Right cardiac atrium (tissue), 5 donors: ENCODE results near the gene MET. TPM values are rescaled to one million over a fixed set of nuclear protein-coding genes. Genes with fewer than 3 reads are reported as not detected.
"Not testable (repeated sequence)": the region's sequence is repeated elsewhere in the genome, so short reads cannot be mapped to it uniquely, and the experiment has no call there.

Source experiments
- ATAC-seq, 2 donors: fragments of 200-7000 bp; cut with Tn5 transposase; one replicate each; pipeline versions ENCODE4 v1.8.0 to v1.9.1; 2020; ENCODE audit warnings: moderate library complexity in 2 of 2, mild to moderate bottlenecking in 1 of 2
- DNase-seq, 3 donors: peaks; one replicate each; pipeline ENCODE4 v3.0.0-alpha.2; 2020
- H3K27ac ChIP-seq: one replicate; pipeline ENCODE4 v1.5.1; 2013; ENCODE audit warnings: mild to moderate bottlenecking, low read length, control low read depth, moderate library complexity
- H3K27me3 ChIP-seq: one replicate; pipeline ENCODE4 v1.6.1; 2013; ENCODE audit not compliant: control insufficient read depth, insufficient read depth
- H3K4me1 ChIP-seq: one replicate; pipeline ENCODE4 v1.6.1; 2013; ENCODE audit warnings: low read length; ENCODE audit not compliant: control insufficient read depth, insufficient read depth
- H3K4me3 ChIP-seq: one replicate; pipeline ENCODE4 v1.5.1; 2013; ENCODE audit warnings: low read length, control low read depth
- H3K9me3 ChIP-seq: one replicate; pipeline ENCODE4 v1.6.1; 2013; ENCODE audit warnings: low read length; ENCODE audit not compliant: control insufficient read depth
- WGBS: extraction: QIAGEN DNeasy Blood & Tissue Kit; methylation state at CpG from one replicate; pipeline ENCODE4 v1.1.7; 2013; 5-methylcytosine and 5-hydroxymethylcytosine counted together
- intact Hi-C, 4 donors: fragments of 100-400 bp; cut with DNase I; formaldehyde crosslinking; loops; one replicate each; pipeline versions ENCODE4 v1.11.0 to v1.14.0; 2022 to 2023
- polyA plus RNA-seq: library from polyadenylated mRNA; stranded (reverse); fragments of 200-250 nt; gene quantifications from one replicate; pipeline ENCODE4 v1.2.3, GENCODE V29; 2013
- total RNA-seq, 4 donors: library from RNA; stranded (reverse); fragmentation: NEBNext Ultra II Directional; extraction: Animal tissue kit (Norgen Biotek cat#: 25700); gene quantifications; one replicate each; pipeline ENCODE4 v1.2.1, GENCODE V29; 2021
- donor health status: healthy with polysubstance abuse.
- donor health status: DM: no; HTN: yes; CAD: no.
- donor health status: DM: no; HTN: no; CAD: no.
- donor health status: DM: no; HTN: yes; CAD: no; lungs with severe emphysema.
- donor health status: DM: yes; HTN: yes; CAD: no.

MET gene
- total and polyA plus RNA-seq, 5 donors: 4.1 to 20.0 (median 13.3) TPM

DNA sequence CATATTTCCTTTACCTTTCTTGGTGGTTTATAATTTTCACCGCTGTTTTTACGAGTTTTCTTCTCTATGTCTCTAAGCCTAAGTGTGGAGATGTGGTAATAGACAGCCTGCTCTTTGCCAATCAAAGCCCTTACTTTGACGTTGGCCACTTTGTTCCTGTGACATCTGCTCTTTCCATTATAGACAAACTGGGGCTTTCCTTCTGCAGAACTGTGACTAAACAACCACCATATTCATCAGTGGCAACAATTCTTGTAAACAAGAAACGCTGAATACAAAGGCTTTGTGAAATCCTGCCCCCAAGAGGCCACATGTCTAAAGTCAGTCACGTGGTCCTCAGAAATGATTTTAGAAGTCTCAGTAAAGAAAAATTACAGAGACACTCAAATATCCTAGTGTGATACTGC, 130.8 kb downstream of the MET start:
- H3K27ac ChIP-seq: no peak overlapping the region
- 41% methylated on average over 5 of the region's 5 CpGs for WGBS
- ATAC-seq: no peak

DNA sequence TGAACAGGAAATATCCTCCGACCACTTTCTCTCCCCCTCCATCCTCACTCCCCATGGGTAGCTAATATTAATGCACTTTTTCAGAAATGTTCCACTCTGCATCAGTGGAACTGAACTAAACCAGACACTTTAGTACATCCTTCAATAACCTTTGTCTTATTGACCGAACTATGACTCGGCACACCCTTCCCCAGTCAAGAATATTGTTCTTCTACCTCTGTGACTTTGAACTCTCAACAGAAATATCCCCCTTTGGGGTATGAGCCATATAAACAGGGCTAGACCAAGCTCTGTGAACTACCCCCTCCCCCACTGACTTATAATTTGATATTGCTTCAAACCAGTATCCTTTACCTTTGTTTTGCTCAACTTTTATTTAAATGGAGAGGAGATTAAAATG, 132.5 kb downstream of the MET start:
- H3K4me1 ChIP-seq: no peaks in the 10 kb centered on the region
- no peak for DNase-seq
- H3K27ac ChIP-seq: no peak overlapping the region
- no peak overlapping the region for H3K4me3 ChIP-seq
- no peaks in the 10 kb centered on the region for H3K9me3 ChIP-seq
- 87% methylated on average over 3 of the region's 3 CpGs for WGBS
- intact Hi-C loops: loop anchor here in 2 of 4 donors (10.0 kb wide), 2 partner anchors 130 to 540 kb away; partner anchors contain the start of gene MET (in 1 of the 2)
- no peaks in the 10 kb centered on the region for H3K27me3 ChIP-seq
- ATAC-seq: no peak

More for the DNA sequence above, 130.8 kb downstream of the MET start:
- no peaks in the 10 kb centered on the region for H3K27me3 ChIP-seq
- DNase-seq: no peak
- no peaks in the 10 kb centered on the region for H3K4me1 ChIP-seq
- intact Hi-C loops: loop anchor here in 2 of 4 donors (10.0 kb wide), 2 partner anchors 128 to 538 kb away; partner anchors contain the start of gene MET (in 1 of the 2)
- H3K4me3 ChIP-seq: no peak overlapping the region
- H3K9me3 ChIP-seq: no peaks in the 10 kb centered on the region

- 46% methylated on average over 7 of the region's 7 CpGs for WGBS
- ATAC-seq (peak; percentile 72 to 78), DNase-seq (peak in 1 of 3 donors; percentile 50)
- no peak overlapping the region for H3K4me3 ChIP-seq
- no peak overlapping the region for H3K27ac ChIP-seq
- H3K27me3 ChIP-seq: no peaks in the 10 kb centered on the region
- no peaks in the 10 kb centered on the region for H3K4me1 ChIP-seq
- intact Hi-C loops: loop anchor here (5.0 to 10.0 kb wide), 4 partner anchors 130 to 540 kb away; partner anchors contain the start of gene MET (in 1 of the 4)
- no peaks in the 10 kb centered on the region for H3K9me3 ChIP-seq
These were observed 133.1 kb downstream of the MET start for GRCh38 chr7:116805100-116805544.

DNA sequence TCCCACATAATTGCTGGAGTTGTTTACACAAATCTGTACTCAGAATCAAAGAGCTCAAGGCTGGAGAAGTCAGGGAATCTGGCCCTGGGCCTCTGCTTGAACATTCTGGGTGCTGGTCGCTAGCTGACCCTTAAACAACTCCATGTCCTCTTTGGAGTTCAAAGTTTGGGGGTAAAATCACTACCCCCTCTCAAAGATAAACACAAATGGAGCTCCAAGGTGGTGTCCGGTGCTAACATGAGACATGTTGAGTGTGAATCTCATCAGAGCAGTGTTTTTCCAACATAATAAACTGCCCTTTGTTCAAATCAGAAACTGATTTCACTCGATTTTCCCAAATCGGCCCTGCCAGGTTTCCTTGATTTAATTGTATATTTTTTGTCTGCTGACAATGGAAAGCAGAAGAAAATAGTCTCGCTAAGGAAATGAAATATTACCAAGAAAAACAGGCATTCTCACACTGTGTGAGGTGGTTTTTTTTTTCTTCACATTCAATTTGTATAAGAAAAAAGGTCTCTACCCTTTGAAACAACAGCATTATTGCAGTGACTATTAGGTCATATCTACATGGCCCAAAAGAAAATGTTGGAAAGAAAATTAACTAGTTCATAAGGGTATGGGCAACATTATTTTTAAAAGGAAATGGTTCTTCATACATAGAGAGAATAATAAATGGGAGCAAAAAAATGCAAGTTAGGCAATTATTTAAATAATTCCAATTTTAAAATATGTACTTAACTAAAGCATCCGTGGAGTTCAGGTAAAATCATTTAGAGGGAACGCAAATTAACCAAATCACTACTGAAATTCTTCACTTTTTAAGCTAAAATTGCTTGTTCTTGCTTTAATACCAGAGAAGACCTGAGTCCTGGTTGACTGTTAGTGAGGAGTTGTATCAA, 134.3 kb downstream of the MET start:
- no peaks in the 10 kb centered on the region for H3K27me3 ChIP-seq
- H3K27ac ChIP-seq: no peak overlapping the region
- WGBS: 85% methylated on average over 7 of the region's 7 CpGs
- H3K4me1 ChIP-seq: no peaks in the 10 kb centered on the region
- DNase-seq (no peak), ATAC-seq (no peak)
- intact Hi-C loops: loop anchor here (5.0 to 10.0 kb wide), 4 partner anchors 131 to 541 kb away; partner anchors contain the start of gene MET (in 1 of the 4)
- H3K4me3 ChIP-seq: no peak overlapping the region
- no peaks in the 10 kb centered on the region for H3K9me3 ChIP-seq

GRCh38 chr7:116807011-116807560, 135.1 kb downstream of the MET start:
- H3K27ac ChIP-seq: no peak overlapping the region
- H3K27me3 ChIP-seq: no peaks in the 10 kb centered on the region
- WGBS: 84% methylated on average over 3 of the region's 3 CpGs
- ATAC-seq (no peak), DNase-seq (no peak)
- no peaks in the 10 kb centered on the region for H3K9me3 ChIP-seq
- H3K4me1 ChIP-seq: no peaks in the 10 kb centered on the region
- H3K4me3 ChIP-seq: no peak overlapping the region
- intact Hi-C loops: loop anchor here (5.0 to 10.0 kb wide), 4 partner anchors 132 to 542 kb away; partner anchors contain the start of gene MET (in 1 of the 4)

DNA sequence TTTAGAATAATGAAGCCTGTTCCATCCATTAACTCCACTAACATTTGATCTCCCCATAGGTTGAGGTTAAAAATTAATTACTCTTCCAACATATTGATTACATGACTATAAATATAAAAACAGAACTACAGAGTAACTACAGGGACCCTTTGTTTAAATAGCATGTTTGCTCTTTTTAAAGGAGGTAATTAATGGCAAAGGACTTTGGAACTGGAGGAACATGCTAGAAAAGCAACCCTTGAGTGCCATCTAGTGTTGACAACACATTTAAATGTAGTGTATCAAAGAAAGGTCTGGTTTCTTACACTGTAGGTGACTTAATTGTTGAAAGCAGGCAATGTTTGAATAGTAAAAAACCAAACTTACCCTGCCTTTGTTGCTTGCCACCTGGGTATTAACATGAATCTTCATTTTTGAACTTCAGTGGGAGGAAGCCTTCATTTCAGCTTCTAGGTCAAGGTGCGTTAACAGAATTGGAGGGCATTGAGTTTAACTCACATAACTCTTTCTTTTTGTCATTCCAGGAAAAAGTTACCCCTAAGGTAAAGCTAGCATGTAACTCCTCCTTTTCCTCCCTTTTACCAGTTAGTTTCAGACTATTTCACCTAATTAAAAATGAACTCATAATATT, 137.8 kb downstream of the MET start:
- DNase-seq (no peak), ATAC-seq (peak; percentile 71 to 77)
- Histone ChIP-seq H3K4me3 (no peak overlapping the region), H3K4me1 (no peaks in the 10 kb centered on the region), H3K27ac (no peak overlapping the region), H3K27me3 (no peaks in the 10 kb centered on the region), H3K9me3 (no peaks in the 10 kb centered on the region)
- intact Hi-C loops: loop anchor here (5.0 to 10.0 kb wide), 8 partner anchors 135 to 635 kb away; partner anchors contain the start of gene MET (in 1 of the 4)
- 90% methylated on average over 1 of the region's 1 CpG for WGBS

- H3K4me3 ChIP-seq: no peak overlapping the region
- DNase-seq: no peak
- ATAC-seq: no peak
- no peaks in the 10 kb centered on the region for H3K9me3 ChIP-seq
- H3K4me1 ChIP-seq: no peaks in the 10 kb centered on the region
- no peak overlapping the region for H3K27ac ChIP-seq
- WGBS: 55% methylated on average over 6 of the region's 6 CpGs
- H3K27me3 ChIP-seq: no peaks in the 10 kb centered on the region
- intact Hi-C loops: loop anchor here (5.0 to 10.0 kb wide), 5 partner anchors 218 to 636 kb away; no protein-coding TSS in a partner anchor
These were observed 138.5 kb downstream of the MET start for GRCh38 chr7:116810267-116811116.

DNA sequence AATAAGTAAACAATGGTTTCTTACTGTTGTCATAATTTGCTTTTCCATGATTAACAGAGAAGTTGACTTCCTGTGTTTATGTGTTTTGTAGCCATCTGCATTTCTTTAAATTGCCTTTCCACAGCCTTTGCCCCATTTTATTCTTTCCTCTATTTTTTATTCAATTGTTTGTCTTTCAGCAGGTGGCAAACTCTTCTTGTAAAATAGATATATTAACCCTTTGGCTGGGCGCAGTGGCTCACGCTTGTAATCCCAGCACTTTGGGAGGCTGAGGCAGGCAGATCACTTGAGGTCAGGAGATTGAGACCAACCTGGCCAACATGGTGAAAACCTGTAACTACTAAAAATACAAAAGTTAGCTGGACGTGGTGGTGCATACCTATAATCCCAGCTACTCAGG, 139.8 kb downstream of the MET start:
- H3K27me3 ChIP-seq: no peaks in the 10 kb centered on the region
- no peaks in the 10 kb centered on the region for H3K9me3 ChIP-seq
- ATAC-seq (no peak), DNase-seq (no peak)
- WGBS: 88% methylated on average over 3 of the region's 3 CpGs
- H3K4me3 ChIP-seq: no peak overlapping the region
- H3K4me1 ChIP-seq: no peaks in the 10 kb centered on the region
- H3K27ac ChIP-seq: no peak overlapping the region
- intact Hi-C loops: loop anchor here (5.0 to 10.0 kb wide), 5 partner anchors 219 to 637 kb away; no protein-coding TSS in a partner anchor

DNA sequence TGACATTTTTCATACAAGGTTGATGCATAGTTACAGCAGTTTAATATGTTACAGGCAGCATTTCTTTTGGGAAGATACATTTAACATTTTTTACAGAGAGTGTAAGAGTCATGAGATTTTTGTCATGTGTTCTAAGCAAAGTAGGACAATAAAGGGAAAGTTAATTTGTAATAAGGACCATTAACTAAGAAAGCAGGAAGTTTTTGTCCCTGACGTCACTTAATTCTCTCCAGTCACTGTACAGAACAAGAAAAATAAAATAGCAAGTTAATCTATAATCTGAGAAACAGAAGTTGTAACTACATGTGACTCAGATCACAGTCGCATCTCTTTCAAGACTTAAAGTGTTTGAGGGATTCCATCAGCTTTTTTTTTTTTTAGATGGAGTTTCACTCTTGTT, 140.9 kb downstream of the MET start:
- Histone ChIP-seq H3K27me3 (no peaks in the 10 kb centered on the region), H3K9me3 (no peaks in the 10 kb centered on the region), H3K4me3 (no peak overlapping the region), H3K27ac (no peak overlapping the region), H3K4me1 (no peaks in the 10 kb centered on the region)
- DNase-seq (no peak), ATAC-seq (no peak)
- intact Hi-C loops: loop anchor here (5.0 to 10.0 kb wide), 5 partner anchors 221 to 638 kb away; no protein-coding TSS in a partner anchor
- 61% methylated on average over 2 of the region's 2 CpGs for WGBS

- H3K27me3 ChIP-seq, H3K27ac ChIP-seq, ATAC-seq, H3K4me3 ChIP-seq, H3K9me3 ChIP-seq, H3K4me1 ChIP-seq, DNase-seq: not testable (repeated sequence)
- intact Hi-C loops: loop anchor here (5.0 to 10.0 kb wide), 5 partner anchors 221 to 639 kb away; no protein-coding TSS in a partner anchor
- 90% methylated on average over 3 of the region's 3 CpGs for WGBS
These were observed 141.4 kb downstream of the MET start for GRCh38 chr7:116813371-116813770.
